VCaP (cell line): ENCODE measurements around the gene OR51A4.
"Not testable (repeated sequence)": the region's sequence is repeated elsewhere in the genome, so short reads cannot be mapped to it uniquely, and the experiment has no call there.

ENCODE experiments used
- H3K27ac ChIP-seq: fragments of 450-650 bp; 2 replicates; pipeline ENCODE4 v1.5.1; 2017
- TF ChIP-seq, protein P1 (sequence below): fragments of 450-650 bp; conservative IDR thresholded peaks from 2 replicates; pipeline ENCODE4 v1.5.1; 2017; ENCODE audit warnings: mild to moderate bottlenecking, moderate library complexity

The OR51A4 gene

DNA sequence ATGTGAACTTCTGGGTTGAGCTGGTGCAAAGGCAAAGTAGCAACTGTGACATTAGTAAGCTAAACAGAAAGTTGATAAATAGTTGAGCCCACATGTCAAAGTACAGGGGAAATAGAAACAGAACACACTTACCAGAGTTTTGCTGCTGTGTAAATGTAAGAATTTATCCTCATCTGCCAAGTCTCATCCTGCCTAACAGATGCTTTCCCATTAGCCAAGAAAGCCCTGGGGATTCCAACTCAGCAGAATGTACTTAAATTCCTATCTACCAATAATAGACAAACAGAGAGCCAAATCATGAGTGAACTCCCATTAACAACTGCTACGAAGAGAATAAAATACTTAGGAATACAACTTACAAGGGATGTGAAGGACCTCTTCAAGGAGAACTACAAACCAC lies 15.4 kb upstream of the OR51A4 start:
- H3K27ac ChIP-seq = no peak overlapping the region

DNA sequence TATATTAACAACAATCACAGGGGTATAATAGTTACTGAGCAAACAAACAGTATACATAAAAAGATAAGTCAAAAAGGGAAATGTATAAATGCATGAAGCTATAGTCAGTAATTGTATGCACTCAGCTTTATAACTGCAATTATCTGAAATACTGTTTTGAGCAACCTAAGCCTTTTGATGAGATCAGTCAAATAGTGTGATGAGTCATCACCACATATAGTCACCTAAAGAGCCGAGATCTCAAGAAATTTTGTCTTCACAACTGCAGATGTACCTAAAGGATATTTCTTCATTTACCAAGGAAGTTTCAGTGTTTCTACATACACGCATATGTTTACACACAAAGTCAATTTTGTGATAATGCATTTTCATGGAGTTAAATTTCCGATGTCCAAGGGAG lies 13.5 kb upstream of the OR51A4 start:
- H3K27ac ChIP-seq = no peak overlapping the region
- TF ChIP-seq, protein P1, sequence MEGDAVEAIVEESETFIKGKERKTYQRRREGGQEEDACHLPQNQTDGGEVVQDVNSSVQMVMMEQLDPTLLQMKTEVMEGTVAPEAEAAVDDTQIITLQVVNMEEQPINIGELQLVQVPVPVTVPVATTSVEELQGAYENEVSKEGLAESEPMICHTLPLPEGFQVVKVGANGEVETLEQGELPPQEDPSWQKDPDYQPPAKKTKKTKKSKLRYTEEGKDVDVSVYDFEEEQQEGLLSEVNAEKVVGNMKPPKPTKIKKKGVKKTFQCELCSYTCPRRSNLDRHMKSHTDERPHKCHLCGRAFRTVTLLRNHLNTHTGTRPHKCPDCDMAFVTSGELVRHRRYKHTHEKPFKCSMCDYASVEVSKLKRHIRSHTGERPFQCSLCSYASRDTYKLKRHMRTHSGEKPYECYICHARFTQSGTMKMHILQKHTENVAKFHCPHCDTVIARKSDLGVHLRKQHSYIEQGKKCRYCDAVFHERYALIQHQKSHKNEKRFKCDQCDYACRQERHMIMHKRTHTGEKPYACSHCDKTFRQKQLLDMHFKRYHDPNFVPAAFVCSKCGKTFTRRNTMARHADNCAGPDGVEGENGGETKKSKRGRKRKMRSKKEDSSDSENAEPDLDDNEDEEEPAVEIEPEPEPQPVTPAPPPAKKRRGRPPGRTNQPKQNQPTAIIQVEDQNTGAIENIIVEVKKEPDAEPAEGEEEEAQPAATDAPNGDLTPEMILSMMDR = no peak

More for the DNA sequence above, 15.4 kb upstream of the OR51A4 start:
- TF ChIP-seq, protein P1 = no peak

DNA sequence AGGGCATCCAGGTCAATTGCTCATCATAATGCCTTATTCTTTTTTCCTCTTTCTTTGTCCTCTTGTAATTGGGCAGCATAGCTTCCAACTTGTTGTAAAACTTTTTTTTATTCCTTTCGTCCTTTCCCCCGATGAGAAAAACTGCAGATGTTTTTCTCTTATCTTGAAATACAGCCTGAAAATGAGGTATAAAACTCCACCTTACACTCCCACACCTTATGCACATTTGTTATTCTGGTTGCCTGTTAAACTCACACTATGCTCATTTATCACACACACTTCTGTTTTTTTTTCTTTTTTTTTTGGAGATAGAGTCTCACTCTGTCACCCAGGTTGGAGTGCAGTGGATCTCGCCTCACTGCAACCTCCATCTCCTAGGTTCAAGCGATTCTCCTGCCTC lies 10.0 kb upstream of the OR51A4 start:
- H3K27ac ChIP-seq = no peak overlapping the region
- TF ChIP-seq, protein P1 = no peak

DNA sequence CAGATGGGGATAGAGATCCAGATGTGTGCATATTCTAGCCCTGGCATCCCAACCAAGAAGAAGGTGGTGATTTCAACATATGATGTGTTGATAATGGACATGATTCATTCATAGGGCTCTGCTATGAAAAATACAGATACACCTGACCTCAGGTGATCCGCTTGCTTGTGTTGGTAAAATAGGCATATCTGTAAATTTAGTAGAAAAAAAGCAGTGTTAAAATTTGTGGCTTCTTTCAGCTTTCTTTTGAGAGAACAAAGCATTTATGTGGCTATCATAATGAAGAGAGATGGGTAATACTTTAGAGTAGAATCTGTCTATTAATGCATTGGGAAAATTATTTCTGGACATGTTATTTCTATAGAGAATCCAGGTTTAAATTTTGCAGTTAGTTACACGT lies 8.2 kb upstream of the OR51A4 start, which contains the start of gene OR51A2:
TSS of gene OR51A2 (minus strand) at position 101 of the 400 bp plus-strand sequence. CDS start at position 101, 0 bp downstream.
- not testable (repeated sequence) for H3K27ac ChIP-seq

DNA sequence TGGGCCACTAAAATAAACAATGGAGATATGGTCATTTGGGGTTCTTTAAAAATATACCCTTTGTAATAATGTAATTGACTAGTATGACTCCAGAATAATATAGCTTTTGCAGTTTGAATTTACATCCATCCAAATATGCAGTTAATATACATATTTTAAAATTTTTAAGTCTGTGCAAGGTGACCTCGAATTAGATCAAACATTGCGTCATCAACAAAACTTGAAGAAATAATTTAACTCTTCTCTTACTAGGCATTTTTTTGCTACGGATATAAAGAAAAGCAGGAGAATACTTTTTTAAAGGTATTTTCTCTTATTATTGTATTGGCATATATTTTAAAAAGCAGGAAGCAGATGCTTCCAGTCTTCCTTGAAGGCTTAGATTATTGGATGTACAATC lies 10.7 kb downstream of the OR51A4 start:
- TF ChIP-seq, protein P1 = no peak
- no peak overlapping the region for H3K27ac ChIP-seq

DNA sequence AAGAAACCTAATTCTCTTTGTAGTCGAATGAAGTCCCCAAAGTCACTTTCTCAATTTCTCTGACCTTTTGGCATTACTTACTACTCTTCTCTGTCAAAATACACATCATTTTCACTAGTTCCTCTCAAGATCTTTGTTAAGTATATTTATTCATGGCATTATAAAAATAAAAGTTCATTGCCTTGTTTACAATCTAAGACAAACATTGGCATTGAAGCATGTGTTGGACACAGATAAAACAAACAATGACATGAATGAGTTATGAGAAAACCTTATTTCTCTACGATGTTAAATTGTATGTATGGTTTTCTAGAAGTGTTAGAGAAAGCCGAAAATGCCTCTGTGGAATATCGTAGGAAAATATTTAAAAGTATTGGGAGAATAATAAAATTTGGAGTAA lies 14.7 kb downstream of the OR51A4 start:
- TF ChIP-seq, protein P1 = no peak
- no peak overlapping the region for H3K27ac ChIP-seq

DNA sequence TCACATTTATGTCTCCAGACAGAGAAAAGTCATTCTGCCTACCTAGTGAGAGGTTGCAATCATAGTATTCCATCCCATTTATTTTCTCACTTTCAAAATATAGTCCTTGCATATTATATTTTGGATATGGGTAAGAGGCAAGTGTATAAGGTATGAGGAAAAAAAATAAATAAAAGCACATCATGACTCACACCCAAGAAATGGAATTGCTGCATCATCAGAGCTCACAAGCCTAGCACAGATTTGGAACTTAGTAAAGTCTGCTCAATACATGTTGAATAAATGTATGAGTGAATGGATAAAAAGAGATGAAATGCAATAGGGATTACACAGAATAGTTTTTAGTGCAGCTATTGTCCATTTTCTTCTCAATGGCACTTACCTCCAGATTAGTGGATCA lies 20.8 kb downstream of the OR51A4 start:
- TF ChIP-seq, protein P1 = no peak
- no peak overlapping the region for H3K27ac ChIP-seq

DNA sequence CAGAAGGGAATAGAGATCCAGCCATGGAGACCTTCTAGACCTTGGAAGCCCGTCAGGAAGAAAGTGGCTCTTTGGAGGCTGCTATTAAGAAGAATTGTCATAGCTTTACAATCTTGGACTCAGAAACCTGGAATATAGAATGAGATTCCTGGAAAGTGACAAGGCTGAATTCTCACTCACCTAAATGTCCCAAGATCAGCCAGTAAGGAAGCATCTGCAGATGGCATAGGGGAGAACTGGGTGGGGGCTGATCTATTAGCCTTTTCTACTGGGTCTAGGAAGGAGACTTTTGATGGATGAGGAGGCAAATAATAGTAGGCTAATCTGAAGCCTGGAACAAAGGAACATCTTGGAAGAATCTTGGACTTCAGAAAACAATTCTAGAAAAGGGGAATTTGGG lies 23.2 kb downstream of the OR51A4 start, which contains the start of gene OR51G1:
TSS of gene OR51G1 (minus strand) at position 101 of the 400 bp plus-strand sequence. CDS start at position 101, 0 bp downstream.
- TF ChIP-seq, protein P1 = no peak
- H3K27ac ChIP-seq = no peak within 1 kb of the TSS
